GM20000 (cell line): ENCODE results near the gene EME1.

Source experiments
- DNase-seq: peaks from one replicate; pipeline ENCODE4 v3.0.0; 2012; ENCODE audit warnings: low spot score
- TF ChIP-seq, protein P1 (sequence below): IDR thresholded peaks from 2 replicates; pipeline ENCODE4 v1.5.1; 2012; ENCODE audit warnings: mild to moderate bottlenecking, control low read depth; ENCODE audit errors: extremely low read depth, missing control alignments

The EME1 gene

DNA sequence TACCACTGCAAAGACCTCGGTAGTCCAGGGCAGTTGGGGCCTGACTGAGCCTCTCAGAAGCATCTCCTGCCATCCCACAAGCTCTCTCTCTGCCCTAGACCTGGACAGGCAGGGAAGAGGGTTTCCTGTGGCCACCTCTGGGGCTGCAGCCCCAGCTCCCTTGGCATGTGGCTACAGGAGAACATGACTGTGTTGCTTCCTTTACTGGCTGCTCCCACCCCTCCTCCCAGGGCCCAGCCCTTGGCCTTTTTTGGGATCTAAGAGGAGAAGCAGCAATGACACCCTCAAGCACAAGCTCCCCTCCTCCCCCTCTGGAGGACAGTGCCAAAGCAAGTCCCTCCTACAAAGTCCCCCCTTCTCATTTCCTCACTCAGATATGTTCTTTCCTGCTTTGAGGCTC, 5.6 kb upstream of the EME1 start:
- TF ChIP-seq, protein P1, sequence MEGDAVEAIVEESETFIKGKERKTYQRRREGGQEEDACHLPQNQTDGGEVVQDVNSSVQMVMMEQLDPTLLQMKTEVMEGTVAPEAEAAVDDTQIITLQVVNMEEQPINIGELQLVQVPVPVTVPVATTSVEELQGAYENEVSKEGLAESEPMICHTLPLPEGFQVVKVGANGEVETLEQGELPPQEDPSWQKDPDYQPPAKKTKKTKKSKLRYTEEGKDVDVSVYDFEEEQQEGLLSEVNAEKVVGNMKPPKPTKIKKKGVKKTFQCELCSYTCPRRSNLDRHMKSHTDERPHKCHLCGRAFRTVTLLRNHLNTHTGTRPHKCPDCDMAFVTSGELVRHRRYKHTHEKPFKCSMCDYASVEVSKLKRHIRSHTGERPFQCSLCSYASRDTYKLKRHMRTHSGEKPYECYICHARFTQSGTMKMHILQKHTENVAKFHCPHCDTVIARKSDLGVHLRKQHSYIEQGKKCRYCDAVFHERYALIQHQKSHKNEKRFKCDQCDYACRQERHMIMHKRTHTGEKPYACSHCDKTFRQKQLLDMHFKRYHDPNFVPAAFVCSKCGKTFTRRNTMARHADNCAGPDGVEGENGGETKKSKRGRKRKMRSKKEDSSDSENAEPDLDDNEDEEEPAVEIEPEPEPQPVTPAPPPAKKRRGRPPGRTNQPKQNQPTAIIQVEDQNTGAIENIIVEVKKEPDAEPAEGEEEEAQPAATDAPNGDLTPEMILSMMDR = no peak
- no peak for DNase-seq

DNA sequence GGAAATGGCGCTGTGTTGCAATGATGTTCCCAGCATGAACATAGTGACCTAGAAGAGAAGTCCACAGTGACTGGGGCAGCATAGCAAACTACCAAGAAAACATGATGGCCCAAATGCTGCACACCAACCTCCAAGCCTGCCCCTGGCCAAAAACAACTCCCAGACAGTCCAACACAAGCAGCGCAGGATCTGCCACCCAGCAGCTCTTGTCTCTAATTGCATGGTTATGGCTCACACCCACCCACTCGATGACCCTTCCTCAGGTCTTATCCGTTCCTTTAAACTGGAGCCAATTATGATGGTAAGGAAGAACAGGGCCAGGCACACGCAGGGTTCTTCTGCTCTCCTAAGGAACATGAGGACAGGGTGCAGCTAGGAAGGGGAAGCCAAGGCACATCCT, 3.0 kb upstream of the EME1 start:
- TF ChIP-seq, protein P1 = no peak
- DNase-seq = no peak

DNA sequence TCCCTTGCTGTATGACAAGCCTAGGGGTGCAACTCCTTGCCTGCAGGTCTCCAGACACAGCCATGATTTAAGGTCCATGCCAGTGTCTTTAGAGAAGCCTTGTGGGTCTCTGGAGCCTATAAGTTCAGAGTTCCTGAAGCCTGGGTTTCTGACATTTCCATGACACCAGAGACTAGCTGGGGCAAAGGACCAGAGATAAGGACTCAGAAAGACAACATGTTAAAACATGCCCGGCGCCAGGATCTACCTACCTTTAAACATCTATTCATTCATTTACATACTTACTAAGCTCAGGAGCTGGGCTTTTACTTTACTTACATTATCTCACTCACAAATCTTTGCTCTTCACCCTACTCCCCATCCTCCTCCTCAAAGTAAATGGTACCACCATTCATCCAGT, 1.5 kb upstream of the EME1 start:
- DNase-seq = no peak
- TF ChIP-seq, protein P1 = no peak

DNA sequence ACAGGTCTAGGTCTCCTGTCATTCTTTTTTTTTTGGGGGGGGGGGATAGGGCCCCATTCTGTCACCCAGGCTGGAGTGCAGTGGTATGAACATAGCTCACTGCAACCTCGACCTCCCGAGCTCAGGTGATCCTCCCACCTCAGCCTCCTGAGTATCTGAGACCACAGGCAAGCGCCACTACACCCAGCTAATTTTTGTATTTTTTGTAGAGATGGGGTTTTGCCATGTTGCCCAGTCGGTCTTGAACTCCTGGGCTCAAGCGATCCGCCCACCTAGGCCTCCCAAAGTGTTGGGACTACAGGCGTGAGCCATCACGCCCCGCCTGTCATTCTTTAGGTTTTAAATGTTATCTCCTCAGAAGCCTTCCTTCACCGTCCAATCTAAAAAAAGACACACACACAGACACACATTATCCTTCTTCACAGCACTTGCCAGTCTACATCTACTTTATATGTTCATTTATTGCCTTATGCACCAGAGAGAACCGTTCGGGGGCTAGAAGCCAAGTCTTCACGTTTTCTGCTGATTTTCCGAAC, 739 bp upstream of the EME1 start:
- DNase-seq = no peak
- TF ChIP-seq, protein P1 = no peak

DNA sequence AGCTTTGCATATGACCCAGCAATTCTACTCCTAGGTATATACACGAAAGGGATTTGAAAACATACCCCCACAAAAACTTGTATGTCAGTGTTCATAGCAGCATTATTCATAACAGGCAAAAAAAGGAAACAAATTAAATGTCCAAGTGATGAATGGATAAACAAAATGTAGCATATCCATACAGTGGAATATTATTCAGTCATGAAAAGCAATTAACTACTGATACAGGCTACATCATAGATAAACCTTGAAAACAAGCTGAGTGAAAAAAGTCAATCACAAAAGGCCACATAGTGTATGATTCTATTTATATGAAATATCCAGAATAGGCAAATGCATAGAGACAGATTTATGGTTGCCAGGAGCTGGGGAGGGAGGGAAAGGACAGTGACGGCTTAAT, 676 bp downstream of the EME1 start:
- TF ChIP-seq, protein P1 = no peak
- no peak for DNase-seq

DNA sequence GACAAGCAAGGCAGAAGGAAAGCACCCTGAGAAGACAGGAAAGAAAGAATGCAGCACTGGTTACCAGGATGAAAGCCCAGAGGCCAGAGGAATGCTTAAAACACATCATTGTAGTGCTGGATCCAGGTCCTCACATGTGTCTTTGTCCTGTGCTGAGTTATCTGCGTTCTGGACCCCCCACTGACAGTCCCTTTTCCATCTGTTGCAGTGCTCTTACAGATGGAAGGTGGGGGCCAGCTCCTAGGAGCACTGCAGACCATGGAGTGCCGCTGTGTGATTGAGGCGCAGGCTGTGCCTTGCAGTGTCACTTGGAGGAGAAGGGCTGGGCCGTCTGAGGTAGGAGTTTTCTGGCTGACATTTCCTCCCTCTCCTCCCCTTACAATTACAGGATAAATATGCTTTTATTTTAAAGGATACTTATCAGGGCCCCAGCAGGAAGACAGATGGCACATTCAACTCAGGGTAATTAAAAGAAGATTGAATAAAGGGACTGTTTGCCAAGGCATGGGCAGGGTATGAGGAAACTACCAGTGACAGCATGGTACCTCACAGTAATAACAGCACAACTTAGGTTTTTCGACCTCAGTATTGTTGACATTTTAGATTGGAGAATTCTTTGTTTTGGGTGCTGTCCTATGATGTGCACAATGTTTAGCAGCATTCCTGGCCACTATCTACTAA, 3.0 kb downstream of the EME1 start:
- TF ChIP-seq, protein P1 = no peak
- no peak for DNase-seq

DNA sequence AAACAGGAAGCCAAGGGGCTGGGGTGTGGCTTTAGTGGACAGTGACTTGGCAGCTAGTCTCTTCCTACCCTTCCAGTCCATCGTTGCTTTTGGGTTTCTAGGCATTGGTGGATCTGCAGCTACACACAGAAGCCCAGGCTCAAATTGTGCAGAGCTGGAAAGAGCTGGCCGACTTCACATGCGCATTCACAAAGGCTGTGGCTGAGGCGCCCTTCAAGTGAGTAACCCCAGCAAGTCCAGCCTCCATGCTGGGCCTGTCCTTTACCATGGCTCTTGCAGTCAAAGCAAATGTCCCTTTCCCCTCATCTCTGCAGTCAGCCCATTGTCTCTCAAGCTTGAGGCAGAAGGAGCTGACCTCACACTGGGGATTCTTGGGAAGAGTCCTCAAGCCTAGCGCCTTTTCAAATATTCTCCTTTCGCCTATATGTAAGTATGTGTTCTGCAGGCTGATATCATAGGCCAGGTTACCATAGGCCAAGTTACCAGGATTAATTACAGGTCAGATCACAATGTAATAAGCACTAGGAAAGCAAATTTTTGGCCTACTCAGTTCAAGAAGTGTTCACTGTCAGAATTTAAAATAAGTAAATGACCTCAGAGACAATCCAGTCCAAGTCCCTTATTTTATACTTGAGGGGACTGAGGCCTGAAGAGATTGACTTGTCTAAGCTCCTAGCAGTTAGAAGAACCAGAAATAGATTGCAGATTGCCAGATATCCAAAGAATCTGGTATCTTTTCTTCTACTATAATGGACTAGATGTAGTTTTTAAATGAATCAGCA, 6.5 kb downstream of the EME1 start:
- DNase-seq = no peak
- TF ChIP-seq, protein P1 = no peak
